Gastrocnemius medialis (tissue), 4 donors: ENCODE measurements around the gene ITGB7.

Experiments
- POLR2A ChIP-seq, 2 donors: fragments of 450-650 bp; IDR thresholded peaks; one replicate each; pipeline ENCODE4 v1.6.1; 2017; ENCODE audit warnings: antibody characterized with exemption in 2 of 2, mild to moderate bottlenecking in 2 of 2, moderate library complexity in 2 of 2
- TF ChIP-seq, protein P1 (sequence below), 5 experiments: fragments of 450-650 bp in 3 of 5; fragments of 200-600 bp in 2 of 5; sonication (generic) in 2 of 5; IDR thresholded peaks in 4 of 5; conservative IDR thresholded peaks in 1 of 5; 1 replicate in 4 of 5; 2 replicates in 1 of 5; pipeline ENCODE4 v1.5.1; 2016 to 2019; ENCODE audit warnings: antibody characterized with exemption in 5 of 5, mild to moderate bottlenecking in 3 of 5, moderate library complexity in 3 of 5

DNA sequence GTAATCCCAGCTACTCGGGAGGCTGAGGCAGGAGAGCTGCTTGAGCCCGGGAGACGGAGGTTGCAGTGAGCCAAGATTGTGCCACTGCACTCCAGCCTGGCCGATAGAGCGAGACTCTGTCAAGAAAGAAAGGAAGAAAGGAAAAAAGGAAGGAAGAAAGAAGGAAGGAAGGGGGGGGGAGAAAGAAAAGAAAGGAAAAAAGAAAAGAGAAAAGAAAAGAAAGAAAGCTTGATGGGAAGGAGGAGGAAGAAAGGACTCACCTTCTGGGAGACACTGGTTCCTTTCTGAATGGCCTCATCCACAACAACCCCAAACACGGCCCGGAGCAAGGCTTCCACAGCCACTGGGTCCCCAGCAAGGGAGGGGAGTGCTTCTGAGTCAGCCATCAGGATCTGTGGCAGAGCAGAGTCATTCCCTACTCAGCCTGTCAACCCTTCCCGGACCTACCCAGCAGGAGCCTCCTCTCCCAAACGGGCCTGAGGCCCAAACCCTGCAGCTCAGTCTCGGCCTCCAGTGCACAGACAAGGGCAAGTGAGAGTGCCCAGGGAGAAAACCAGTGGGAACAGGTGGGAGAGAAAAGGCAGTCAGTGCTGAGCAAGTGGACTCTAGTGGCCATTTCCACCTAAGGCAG, 33.9 kb downstream of the ITGB7 start:
- TF ChIP-seq, protein P1, sequence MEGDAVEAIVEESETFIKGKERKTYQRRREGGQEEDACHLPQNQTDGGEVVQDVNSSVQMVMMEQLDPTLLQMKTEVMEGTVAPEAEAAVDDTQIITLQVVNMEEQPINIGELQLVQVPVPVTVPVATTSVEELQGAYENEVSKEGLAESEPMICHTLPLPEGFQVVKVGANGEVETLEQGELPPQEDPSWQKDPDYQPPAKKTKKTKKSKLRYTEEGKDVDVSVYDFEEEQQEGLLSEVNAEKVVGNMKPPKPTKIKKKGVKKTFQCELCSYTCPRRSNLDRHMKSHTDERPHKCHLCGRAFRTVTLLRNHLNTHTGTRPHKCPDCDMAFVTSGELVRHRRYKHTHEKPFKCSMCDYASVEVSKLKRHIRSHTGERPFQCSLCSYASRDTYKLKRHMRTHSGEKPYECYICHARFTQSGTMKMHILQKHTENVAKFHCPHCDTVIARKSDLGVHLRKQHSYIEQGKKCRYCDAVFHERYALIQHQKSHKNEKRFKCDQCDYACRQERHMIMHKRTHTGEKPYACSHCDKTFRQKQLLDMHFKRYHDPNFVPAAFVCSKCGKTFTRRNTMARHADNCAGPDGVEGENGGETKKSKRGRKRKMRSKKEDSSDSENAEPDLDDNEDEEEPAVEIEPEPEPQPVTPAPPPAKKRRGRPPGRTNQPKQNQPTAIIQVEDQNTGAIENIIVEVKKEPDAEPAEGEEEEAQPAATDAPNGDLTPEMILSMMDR (IDR thresholded peaks at IDR 0.05 in 4 of 5, conservative IDR thresholded peaks at IDR 0.05 in 1 of 5), result no peak
- no peak for TF ChIP-seq POLR2A (IDR thresholded peaks at IDR 0.05)
